Suppressor macrophage (primary cell): ENCODE results near the gene SOST.
A peak's percentile ranks its signal among the peaks of the same experiment; 100 is the strongest.

ENCODE experiments used
- DNase-seq, 4 experiments: peaks; one replicate each; pipeline ENCODE4 v3.0.0-alpha.2; 2020 to 2022

SOST gene

GRCh38 chr17:43774304-43775250 is 16.0 kb upstream of the SOST start:
- DNase-seq: peak in 1 of 4 experiments; percentile 27

- DNase-seq: peak; percentile 65 to 80 (median 78)
Measured at GRCh38 chr17:43772877-43773648, 14.5 kb upstream of the SOST start.

GRCh38 chr17:43771463-43771862 is 12.9 kb upstream of the SOST start:
- no peak for DNase-seq

- DNase-seq: no peak
Measured at GRCh38 chr17:43770957-43771356, 12.4 kb upstream of the SOST start.

- DNase-seq: no peak
Measured at GRCh38 chr17:43769859-43770258, 11.3 kb upstream of the SOST start.

GRCh38 chr17:43769426-43769825 is 10.8 kb upstream of the SOST start:
- DNase-seq: peak in 3 of 4 experiments; percentile 48 to 72 (median 61)

GRCh38 chr17:43768943-43769342 is 10.4 kb upstream of the SOST start:
- DNase-seq: no peak

GRCh38 chr17:43768382-43768781 is 9.8 kb upstream of the SOST start:
- DNase-seq: peak; percentile 86 to 94 (median 92)

GRCh38 chr17:43767713-43768059 is 9.1 kb upstream of the SOST start:
- DNase-seq: no peak

GRCh38 chr17:43767053-43767712 is 8.6 kb upstream of the SOST start:
- peak in 2 of 4 experiments; percentile 13 to 38 for DNase-seq

GRCh38 chr17:43766413-43767052 is 7.9 kb upstream of the SOST start:
- DNase-seq: peak; percentile 66 to 81 (median 74)

- DNase-seq: peak; percentile 90 to 95 (median 94)
Measured at GRCh38 chr17:43760254-43760852, 1.8 kb upstream of the SOST start.

GRCh38 chr17:43759836-43760235 is 1.2 kb upstream of the SOST start:
- DNase-seq: no peak

GRCh38 chr17:43758086-43758485 is 505 bp downstream of the SOST start:
- no peak for DNase-seq

- no peak for DNase-seq
Measured at GRCh38 chr17:43757171-43757660, 1.4 kb downstream of the SOST start.

- no peak for DNase-seq
Measured at GRCh38 chr17:43756201-43756600, 2.4 kb downstream of the SOST start.

GRCh38 chr17:43755389-43755875 is 3.2 kb downstream of the SOST start:
- peak in 3 of 4 experiments; percentile 18 to 58 (median 34) for DNase-seq

- no peak for DNase-seq
Measured at GRCh38 chr17:43754947-43755346, 3.6 kb downstream of the SOST start.

GRCh38 chr17:43753493-43754129 is 5.0 kb downstream of the SOST start:
- peak in 2 of 4 experiments; percentile 34 to 35 for DNase-seq

GRCh38 chr17:43750153-43750552 is 8.4 kb downstream of the SOST start:
- no peak for DNase-seq

GRCh38 chr17:43745541-43745940 is 13.1 kb downstream of the SOST start:
- DNase-seq: peak in 3 of 4 experiments; percentile 21 to 43 (median 40)
